Stimulated activated CD4-positive, alpha-beta T cell treated with anti-CD3 and anti-CD28 coated beads, Interleukin-4, amount 100 ng/mL, for 1 hour (primary cell): Measurements from ENCODE around the gene SLC5A3.

Experiments
- DNase-seq: peaks from one replicate; pipeline ENCODE4 v3.0.0-alpha.2; 2020

SLC5A3 gene

GRCh38 chr21:34105947-34106541 lies 32.7 kb downstream of the SLC5A3 start:
- no peak for DNase-seq

GRCh38 chr21:34107606-34108005 lies 34.2 kb downstream of the SLC5A3 start:
- no peak for DNase-seq

GRCh38 chr21:34109075-34109474 lies 35.7 kb downstream of the SLC5A3 start:
- DNase-seq: no peak

GRCh38 chr21:34110594-34111202 lies 37.3 kb downstream of the SLC5A3 start:
- DNase-seq: no peak

GRCh38 chr21:34112316-34113033 lies 39.1 kb downstream of the SLC5A3 start:
- no peak for DNase-seq

- DNase-seq: no peak
Observed at GRCh38 chr21:34113842-34114241, 40.5 kb downstream of the SLC5A3 start.

- no peak for DNase-seq
Observed at GRCh38 chr21:34115160-34115559, 41.8 kb downstream of the SLC5A3 start.

- no peak for DNase-seq
Observed at GRCh38 chr21:34116569-34116968, 43.2 kb downstream of the SLC5A3 start.

GRCh38 chr21:34120867-34121266 lies 47.5 kb downstream of the SLC5A3 start:
- DNase-seq: no peak

- DNase-seq: no peak
Observed at GRCh38 chr21:34122047-34122446, 48.7 kb downstream of the SLC5A3 start.
